ENCODE measurements around the gene ELF5.

The ELF5 gene

GRCh38 chr11:34530545-34531234 lies 17.1 kb upstream of the ELF5 start:
- H3K4me3 Mint-ChIP-seq = no peak overlapping the region
- no peaks in the 10 kb centered on the region for H3K36me3 Mint-ChIP-seq
- no peak for ATAC-seq
- H3K27ac Mint-ChIP-seq = no peak overlapping the region
- peaks cover 6% of the 10 kb centered on the region for H3K4me1 Mint-ChIP-seq
- peaks cover 47% of the 10 kb centered on the region for H3K27me3 Mint-ChIP-seq
- H3K9me3 Mint-ChIP-seq = peaks cover 9% of the 10 kb centered on the region

- Mint-ChIP-seq H3K27me3 (peaks cover 55% of the 10 kb centered on the region), H3K4me3 (no peak overlapping the region), H3K4me1 (peaks cover 6% of the 10 kb centered on the region), H3K36me3 (no peaks in the 10 kb centered on the region), H3K9me3 (peaks cover 7% of the 10 kb centered on the region), H3K27ac (no peak overlapping the region)
- no peak for ATAC-seq
Measured at GRCh38 chr11:34529643-34530042, 16.0 kb upstream of the ELF5 start.

DNA sequence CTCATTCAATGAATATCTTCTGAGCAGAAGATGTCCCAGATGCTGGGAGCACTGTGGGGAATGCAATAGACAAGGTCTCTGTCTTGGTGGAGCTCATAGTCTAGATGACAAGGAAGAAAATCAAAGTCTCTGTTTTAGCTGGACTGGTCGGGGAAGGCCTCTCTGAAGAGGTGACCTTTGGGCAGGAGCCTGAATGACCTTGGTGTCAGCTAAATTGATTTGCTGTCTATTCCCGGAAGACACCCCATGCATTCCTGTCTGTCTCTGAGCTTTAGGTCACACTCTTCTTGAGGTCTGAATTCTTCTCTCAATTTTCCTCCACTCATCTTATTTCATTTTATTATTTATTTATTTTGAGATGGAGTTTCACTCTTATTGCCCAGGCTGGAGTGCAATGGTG lies 14.5 kb upstream of the ELF5 start:
- ATAC-seq = no peak
- Mint-ChIP-seq H3K4me1 (peaks cover 6% of the 10 kb centered on the region), H3K4me3 (no peak overlapping the region), H3K27ac (no peak overlapping the region), H3K27me3 (peaks cover 57% of the 10 kb centered on the region), H3K36me3 (no peaks in the 10 kb centered on the region), H3K9me3 (peaks cover 4% of the 10 kb centered on the region)

DNA sequence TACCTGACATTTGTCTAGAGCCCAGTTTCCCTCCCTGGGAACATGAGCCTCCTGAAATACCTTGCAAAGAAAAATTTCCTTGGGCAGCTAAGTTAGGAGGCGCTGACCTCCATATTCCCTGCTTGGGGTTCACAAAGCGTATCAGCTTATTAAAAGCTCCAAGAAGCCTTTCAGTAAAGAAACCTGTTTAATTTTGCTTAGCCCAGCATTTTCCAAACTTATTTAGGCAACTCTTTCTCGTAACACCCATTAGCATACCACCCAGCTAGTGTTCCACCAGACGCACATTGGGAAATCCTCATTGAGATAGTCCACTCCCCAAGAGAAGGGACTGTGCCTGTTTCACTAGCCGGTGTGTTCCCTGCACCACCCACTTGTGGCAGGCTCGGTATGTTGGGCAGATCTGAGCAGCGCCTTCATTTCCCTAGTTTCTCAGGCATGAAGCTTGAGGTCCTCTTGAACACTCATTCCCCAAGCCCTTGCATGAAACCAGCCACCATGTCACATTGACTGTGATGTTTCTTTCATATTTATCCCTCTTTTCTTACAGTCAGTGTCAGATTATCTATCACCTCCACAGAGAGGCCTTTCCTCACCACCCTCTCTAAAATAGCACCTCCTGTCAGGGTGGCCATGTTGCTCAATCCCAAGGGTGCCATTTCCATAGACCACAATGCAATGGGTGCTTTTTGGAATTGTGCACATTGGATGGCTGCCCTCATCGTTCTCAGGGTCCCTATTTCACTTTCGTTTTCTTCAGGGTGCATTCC lies 12.5 kb upstream of the ELF5 start:
- no peak overlapping the region for H3K4me3 Mint-ChIP-seq
- peaks cover 51% of the 10 kb centered on the region for H3K27me3 Mint-ChIP-seq

DNA sequence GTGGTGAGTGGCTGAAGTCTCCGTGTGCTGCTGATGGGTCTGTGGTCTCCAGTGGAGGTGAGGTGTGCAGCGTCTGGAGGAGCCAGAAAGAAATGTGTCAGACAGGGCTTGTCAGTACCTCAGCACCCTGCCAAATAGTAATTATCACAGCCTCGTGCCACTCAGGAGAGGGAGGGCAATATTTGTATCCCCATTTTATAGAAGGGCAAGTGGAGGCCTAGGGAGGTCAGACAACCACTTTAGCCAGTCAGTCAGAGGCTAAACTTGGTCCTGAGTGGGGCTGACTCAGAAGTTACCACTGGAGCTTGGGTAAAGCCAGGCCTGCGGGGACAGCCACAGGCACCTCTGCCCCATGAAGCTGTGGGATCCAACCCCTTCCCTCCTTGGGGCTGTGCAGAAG lies 11.5 kb upstream of the ELF5 start:
- H3K36me3 Mint-ChIP-seq = no peaks in the 10 kb centered on the region
- peak; percentile 24 for ATAC-seq
- peaks cover 41% of the 10 kb centered on the region for H3K27me3 Mint-ChIP-seq
- peaks cover 6% of the 10 kb centered on the region for H3K4me1 Mint-ChIP-seq
- H3K27ac Mint-ChIP-seq = no peak overlapping the region
- H3K4me3 Mint-ChIP-seq = no peak overlapping the region
- no peaks in the 10 kb centered on the region for H3K9me3 Mint-ChIP-seq

More for the DNA sequence above, 12.5 kb upstream of the ELF5 start:
- no peak for ATAC-seq
- Mint-ChIP-seq H3K9me3 (peaks cover under 1% of the 10 kb centered on the region), H3K4me1 (peaks cover 6% of the 10 kb centered on the region), H3K27ac (no peak overlapping the region), H3K36me3 (no peaks in the 10 kb centered on the region)

DNA sequence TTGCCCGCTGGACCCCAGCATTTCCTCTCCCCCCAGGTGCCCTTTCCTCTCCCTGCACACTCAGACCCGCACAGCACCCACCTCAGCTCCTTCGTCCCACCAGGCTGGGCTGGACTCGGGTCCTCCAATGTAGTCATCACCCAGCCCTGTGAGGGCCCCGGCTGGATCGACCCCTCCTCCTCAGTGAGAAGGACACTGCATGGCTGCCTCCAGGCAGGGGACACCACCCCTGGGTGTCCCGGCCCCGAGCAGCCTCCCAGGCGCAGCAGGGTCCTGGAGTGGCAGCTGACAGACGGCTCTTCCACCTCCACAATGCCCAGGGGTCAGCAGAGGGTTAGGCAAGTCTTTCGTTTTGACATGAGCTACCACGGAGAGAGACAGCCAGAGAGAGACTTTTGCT lies 11.1 kb upstream of the ELF5 start:
- Mint-ChIP-seq H3K9me3 (no peaks in the 10 kb centered on the region), H3K27ac (no peak overlapping the region), H3K4me1 (peaks cover 6% of the 10 kb centered on the region), H3K36me3 (no peaks in the 10 kb centered on the region), H3K4me3 (no peak overlapping the region), H3K27me3 (peaks cover 37% of the 10 kb centered on the region)
- ATAC-seq = peak; percentile 16

DNA sequence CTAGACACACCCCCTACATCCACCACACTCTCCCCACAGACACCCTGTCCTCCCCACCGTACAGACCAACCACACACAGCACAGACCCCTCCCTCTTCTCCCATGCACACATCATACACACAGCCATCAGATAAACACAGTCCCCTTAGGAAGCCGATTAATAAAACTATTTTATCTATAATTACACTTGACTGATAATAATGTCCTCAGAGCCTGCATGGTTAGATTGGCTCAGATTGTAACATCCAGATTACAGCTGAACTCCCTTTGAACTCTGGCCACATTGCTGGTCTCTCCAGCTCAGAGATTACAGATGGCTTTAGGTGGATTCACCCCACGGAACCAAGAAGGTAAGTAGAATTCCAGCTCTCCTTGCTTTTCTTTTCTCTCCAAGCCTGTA lies 9.5 kb upstream of the ELF5 start:
- H3K9me3 Mint-ChIP-seq = no peaks in the 10 kb centered on the region
- H3K27ac Mint-ChIP-seq = no peak overlapping the region
- H3K4me3 Mint-ChIP-seq = no peak overlapping the region
- ATAC-seq = no peak
- H3K27me3 Mint-ChIP-seq = peaks cover 23% of the 10 kb centered on the region
- no peaks in the 10 kb centered on the region for H3K36me3 Mint-ChIP-seq
- H3K4me1 Mint-ChIP-seq = peaks cover 6% of the 10 kb centered on the region

- peaks cover 6% of the 10 kb centered on the region for H3K4me1 Mint-ChIP-seq
- no peak overlapping the region for H3K27ac Mint-ChIP-seq
- H3K9me3 Mint-ChIP-seq = no peaks in the 10 kb centered on the region
- no peaks in the 10 kb centered on the region for H3K36me3 Mint-ChIP-seq
- H3K27me3 Mint-ChIP-seq = peaks cover 23% of the 10 kb centered on the region
- no peak for ATAC-seq
- H3K4me3 Mint-ChIP-seq = no peak overlapping the region
Measured at GRCh38 chr11:34522188-34522587, 8.6 kb upstream of the ELF5 start.

GRCh38 chr11:34521265-34521664 lies 7.7 kb upstream of the ELF5 start:
- Mint-ChIP-seq H3K36me3 (no peaks in the 10 kb centered on the region), H3K4me3 (no peak overlapping the region), H3K27me3 (peaks cover 16% of the 10 kb centered on the region), H3K4me1 (peaks cover 3% of the 10 kb centered on the region), H3K27ac (no peak overlapping the region), H3K9me3 (no peaks in the 10 kb centered on the region)
- ATAC-seq = no peak

DNA sequence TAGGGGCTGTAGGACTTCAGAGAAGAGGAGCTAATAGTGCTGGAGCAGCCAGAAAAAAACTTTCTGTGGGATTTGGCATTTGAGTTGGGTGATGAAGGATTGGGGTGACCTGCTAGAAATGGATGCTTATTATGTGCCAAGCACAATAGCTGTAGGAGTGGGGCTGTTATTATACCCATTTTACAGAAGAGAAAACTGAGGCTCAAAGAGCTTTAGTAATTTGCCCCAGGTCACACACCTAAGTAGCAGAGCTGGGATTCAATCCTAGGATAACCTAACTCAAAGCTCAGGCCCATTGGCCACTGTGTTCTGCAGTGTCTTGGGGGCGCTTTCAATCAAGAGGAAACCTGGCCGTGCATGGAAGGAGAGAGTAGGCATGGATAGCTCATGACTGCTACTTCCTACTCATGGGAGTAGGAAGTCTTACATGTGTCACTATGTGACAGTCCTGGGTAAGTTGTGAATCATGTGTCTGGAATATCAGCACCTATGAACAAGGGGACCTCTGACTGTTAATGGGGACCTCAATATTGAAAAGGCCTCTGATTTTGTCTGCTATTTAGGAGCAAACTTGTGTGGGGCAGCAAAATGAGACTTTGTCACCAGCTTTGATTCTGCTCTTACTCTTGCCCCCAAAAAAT lies 6.1 kb upstream of the ELF5 start:
- Mint-ChIP-seq H3K4me1 (no peaks in the 10 kb centered on the region), H3K36me3 (no peaks in the 10 kb centered on the region), H3K4me3 (no peak overlapping the region), H3K27ac (no peak overlapping the region), H3K9me3 (no peaks in the 10 kb centered on the region), H3K27me3 (peaks cover 3% of the 10 kb centered on the region)
- ATAC-seq = no peak

GRCh38 chr11:34516247-34517040 lies 2.9 kb upstream of the ELF5 start:
- H3K4me3 Mint-ChIP-seq = no peak overlapping the region
- peaks cover 8% of the 10 kb centered on the region for H3K4me1 Mint-ChIP-seq
- no peak for ATAC-seq
- H3K27me3 Mint-ChIP-seq = no peaks in the 10 kb centered on the region
- H3K9me3 Mint-ChIP-seq = no peaks in the 10 kb centered on the region
- H3K27ac Mint-ChIP-seq = no peak overlapping the region
- no peaks in the 10 kb centered on the region for H3K36me3 Mint-ChIP-seq

DNA sequence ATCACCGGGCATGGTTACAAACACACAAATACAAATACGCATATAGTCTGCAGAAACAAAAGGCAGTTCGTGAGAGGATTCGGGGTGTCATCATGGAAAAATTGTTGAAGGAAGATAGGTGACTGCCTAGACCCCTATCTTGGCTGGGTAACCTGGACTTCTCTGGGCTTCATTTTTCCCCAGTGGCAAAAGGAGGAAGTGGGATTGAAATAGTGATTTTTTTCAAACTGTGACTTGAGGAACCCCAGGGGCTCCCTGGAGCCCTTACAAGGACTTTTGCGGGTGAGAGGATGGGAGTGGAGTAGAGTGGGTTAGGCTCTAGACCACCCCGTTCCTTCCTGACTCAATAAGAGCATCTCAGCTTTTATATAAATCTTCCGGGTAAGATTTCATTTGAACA lies 1.0 kb upstream of the ELF5 start:
- Mint-ChIP-seq H3K9me3 (no peaks in the 10 kb centered on the region), H3K27me3 (no peaks in the 10 kb centered on the region), H3K4me1 (peaks cover 8% of the 10 kb centered on the region), H3K27ac (no peak overlapping the region), H3K36me3 (no peaks in the 10 kb centered on the region), H3K4me3 (no peak overlapping the region)
- no peak for ATAC-seq

- Mint-ChIP-seq H3K27ac (no peak overlapping the region), H3K4me1 (peaks cover 8% of the 10 kb centered on the region)
- peak; percentile 91 for ATAC-seq
Measured at GRCh38 chr11:34512840-34513681, 533 bp downstream of the ELF5 start.

GRCh38 chr11:34510673-34511072 lies 2.9 kb downstream of the ELF5 start:
- no peak for ATAC-seq
- H3K4me1 Mint-ChIP-seq = peaks cover 8% of the 10 kb centered on the region
- no peaks in the 10 kb centered on the region for H3K27me3 Mint-ChIP-seq
- no peaks in the 10 kb centered on the region for H3K36me3 Mint-ChIP-seq
- H3K9me3 Mint-ChIP-seq = no peaks in the 10 kb centered on the region
- H3K27ac Mint-ChIP-seq = no peak overlapping the region
- H3K4me3 Mint-ChIP-seq = no peak overlapping the region

More at GRCh38 chr11:34512840-34513681, 533 bp downstream of the ELF5 start:
- H3K27me3 Mint-ChIP-seq = no peaks in the 10 kb centered on the region
- no peak overlapping the region for H3K4me3 Mint-ChIP-seq
- H3K36me3 Mint-ChIP-seq = no peaks in the 10 kb centered on the region
- H3K9me3 Mint-ChIP-seq = no peaks in the 10 kb centered on the region

All from stimulated activated memory B cell treated with anti-CD40 and anti-IgM and Interleukin-4, amounts not matched to agents 10 μg/mL and 1 μg/mL and 100 μg/mL, for 72 hours (primary cell).